Measurements from ENCODE around the gene FGF13.
A peak's percentile ranks its signal among the peaks of the same experiment; 100 is the strongest.

FGF13 gene

GRCh38 chrX:138711399-138712347, at the start of gene FGF13:
TSS of gene FGF13 (minus strand) at chrX:138711717. CDS start at chrX:138711003, 714 bp downstream.
- H3K9me3 Mint-ChIP-seq: no peaks in the 10 kb centered on the region
- CTCF ChIA-PET: no interaction called here
- H3K27ac Mint-ChIP-seq: no peak within 1 kb of the TSS
- peaks cover 32% of the 10 kb centered on the region for H3K27me3 Mint-ChIP-seq
- no peak within 1 kb of the TSS for H3K4me3 Mint-ChIP-seq
- no peaks in the 10 kb centered on the region for H3K4me1 Mint-ChIP-seq
- DNase-seq: peak; percentile 20
- H3K36me3 Mint-ChIP-seq: no peaks in the 10 kb centered on the region

DNA sequence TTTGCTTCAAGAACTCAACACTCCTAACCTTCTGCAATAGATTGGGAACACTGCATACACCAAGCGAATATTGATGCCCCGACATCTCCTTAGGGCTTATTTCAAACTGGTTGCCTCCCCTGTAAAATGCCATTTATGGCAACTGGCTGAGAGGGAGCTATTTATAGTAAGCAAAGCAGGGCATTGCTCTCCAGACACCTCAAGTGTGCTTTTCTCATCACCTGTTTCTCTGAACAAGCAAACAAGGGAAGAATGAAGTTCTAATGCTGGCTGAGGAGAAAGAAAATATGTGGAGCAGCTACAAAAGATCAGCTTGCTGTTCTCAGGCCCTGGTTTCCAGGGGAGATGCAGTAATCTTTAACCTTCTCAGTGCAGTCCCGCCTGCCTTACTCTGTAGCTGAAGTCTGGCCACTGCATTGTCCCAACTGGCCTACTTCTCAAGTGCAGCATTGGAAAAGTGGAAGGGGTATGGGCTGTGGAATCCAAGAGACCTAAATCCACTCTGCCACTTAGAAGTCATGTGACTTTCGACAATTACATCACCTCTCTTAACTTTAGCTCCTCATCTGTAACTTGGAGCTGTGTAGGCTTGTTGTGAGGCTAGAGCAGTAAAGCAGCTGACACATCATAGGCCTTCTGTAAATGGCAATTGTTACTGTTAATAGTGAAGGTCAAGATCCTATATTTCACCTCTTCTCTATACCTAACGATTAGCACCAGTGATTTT, 47.9 kb upstream of the FGF13 start:
- peaks cover 3% of the 10 kb centered on the region for H3K27me3 Mint-ChIP-seq
- CTCF ChIA-PET: no interaction called here
- no peaks in the 10 kb centered on the region for H3K36me3 Mint-ChIP-seq
- DNase-seq: no peak
- H3K9me3 Mint-ChIP-seq: no peaks in the 10 kb centered on the region
- no peaks in the 10 kb centered on the region for H3K4me1 Mint-ChIP-seq
- H3K4me3 Mint-ChIP-seq: no peak overlapping the region
- H3K27ac Mint-ChIP-seq: no peak overlapping the region

DNA sequence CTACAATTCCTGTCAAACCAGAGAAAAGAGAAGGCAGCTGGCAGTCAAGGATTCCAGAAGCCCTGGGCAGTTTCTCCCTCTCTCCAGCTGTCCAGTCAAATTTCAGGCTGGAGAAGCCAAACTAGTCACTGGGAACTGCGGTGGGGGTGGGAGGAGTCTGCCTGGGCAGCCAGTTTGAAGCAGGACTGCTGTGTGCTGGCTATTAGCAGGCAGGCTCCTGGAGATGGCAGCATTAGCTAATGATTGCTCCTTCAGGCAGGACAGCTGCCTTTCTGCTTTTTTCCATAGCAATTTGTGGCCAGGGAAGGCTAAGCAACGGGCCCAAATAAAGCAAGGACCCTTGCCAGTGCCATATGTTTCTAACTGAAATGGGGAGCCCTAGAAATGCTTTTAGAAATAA, 44.7 kb upstream of the FGF13 start:
- no peak overlapping the region for H3K4me3 Mint-ChIP-seq
- no peak for DNase-seq
- no peaks in the 10 kb centered on the region for H3K36me3 Mint-ChIP-seq
- no peak overlapping the region for H3K27ac Mint-ChIP-seq
- H3K9me3 Mint-ChIP-seq: no peaks in the 10 kb centered on the region
- H3K4me1 Mint-ChIP-seq: no peaks in the 10 kb centered on the region
- H3K27me3 Mint-ChIP-seq: peaks cover 3% of the 10 kb centered on the region
- CTCF ChIA-PET: no interaction called here

GRCh38 chrX:138754861-138755260, 43.3 kb upstream of the FGF13 start:
- DNase-seq: no peak
- CTCF ChIA-PET: no interaction called here
- Mint-ChIP-seq H3K27ac (no peak overlapping the region), H3K4me3 (no peak overlapping the region), H3K9me3 (no peaks in the 10 kb centered on the region), H3K36me3 (no peaks in the 10 kb centered on the region), H3K4me1 (no peaks in the 10 kb centered on the region), H3K27me3 (peaks cover 3% of the 10 kb centered on the region)

GRCh38 chrX:138748480-138748879, 37.0 kb upstream of the FGF13 start:
- no peak for DNase-seq
- H3K27me3 Mint-ChIP-seq: no peaks in the 10 kb centered on the region
- no peaks in the 10 kb centered on the region for H3K9me3 Mint-ChIP-seq
- no peaks in the 10 kb centered on the region for H3K36me3 Mint-ChIP-seq
- no peaks in the 10 kb centered on the region for H3K4me1 Mint-ChIP-seq
- CTCF ChIA-PET: no interaction called here
- H3K27ac Mint-ChIP-seq: no peak overlapping the region
- no peak overlapping the region for H3K4me3 Mint-ChIP-seq

DNA sequence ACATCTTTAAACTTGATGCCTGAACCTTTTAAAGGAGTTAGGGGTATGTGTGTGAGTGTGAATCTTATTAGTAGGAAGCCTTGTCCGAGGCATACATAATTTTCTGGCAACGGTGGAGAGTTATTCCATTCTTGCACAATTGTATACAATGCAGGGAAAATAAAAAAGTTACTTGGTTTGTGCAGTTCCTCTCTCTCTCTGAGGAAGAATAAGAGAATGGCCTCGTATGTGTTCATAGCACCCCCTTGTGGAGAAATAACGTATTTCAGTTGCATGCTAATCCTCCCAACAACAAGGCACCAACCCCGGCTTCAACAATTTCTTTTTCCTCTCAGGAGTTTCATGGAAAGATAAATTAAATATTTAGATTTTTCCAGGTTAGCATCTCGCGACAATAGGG, 33.7 kb upstream of the FGF13 start:
- Mint-ChIP-seq H3K27ac (no peak overlapping the region), H3K9me3 (no peaks in the 10 kb centered on the region), H3K27me3 (no peaks in the 10 kb centered on the region), H3K4me3 (no peak overlapping the region), H3K36me3 (no peaks in the 10 kb centered on the region), H3K4me1 (no peaks in the 10 kb centered on the region)
- CTCF ChIA-PET: no interaction called here
- no peak for DNase-seq

- no peaks in the 10 kb centered on the region for H3K9me3 Mint-ChIP-seq
- H3K27ac Mint-ChIP-seq: no peak overlapping the region
- CTCF ChIA-PET: interaction anchor here (1.1 kb wide), 1 partner anchor 618 kb away, joined by 3 read pairs; no protein-coding TSS in a partner anchor
Observed at GRCh38 chrX:138742217-138742616, 30.7 kb upstream of the FGF13 start.

GRCh38 chrX:138740341-138740740, 28.8 kb upstream of the FGF13 start:
- no peak overlapping the region for H3K27ac Mint-ChIP-seq
- no peaks in the 10 kb centered on the region for H3K9me3 Mint-ChIP-seq
- CTCF ChIA-PET: no interaction called here
- H3K4me3 Mint-ChIP-seq: no peak overlapping the region
- no peak for DNase-seq
- H3K27me3 Mint-ChIP-seq: no peaks in the 10 kb centered on the region
- H3K4me1 Mint-ChIP-seq: no peaks in the 10 kb centered on the region
- H3K36me3 Mint-ChIP-seq: no peaks in the 10 kb centered on the region

More at GRCh38 chrX:138742217-138742616, 30.7 kb upstream of the FGF13 start:
- H3K4me1 Mint-ChIP-seq: no peaks in the 10 kb centered on the region
- no peaks in the 10 kb centered on the region for H3K36me3 Mint-ChIP-seq
- no peak overlapping the region for H3K4me3 Mint-ChIP-seq
- DNase-seq: no peak
- no peaks in the 10 kb centered on the region for H3K27me3 Mint-ChIP-seq

GRCh38 chrX:138723301-138723700, 11.8 kb upstream of the FGF13 start:
- Mint-ChIP-seq H3K4me3 (no peak overlapping the region), H3K36me3 (no peaks in the 10 kb centered on the region), H3K27me3 (no peaks in the 10 kb centered on the region), H3K27ac (no peak overlapping the region), H3K4me1 (no peaks in the 10 kb centered on the region), H3K9me3 (no peaks in the 10 kb centered on the region)
- CTCF ChIA-PET: interaction anchor here (1.3 kb wide), 1 partner anchor 15 kb away, joined by 3 read pairs; no protein-coding TSS in a partner anchor
- no peak for DNase-seq

GRCh38 chrX:138719396-138719795, 7.9 kb upstream of the FGF13 start:
- H3K27ac Mint-ChIP-seq: no peak overlapping the region
- H3K27me3 Mint-ChIP-seq: no peaks in the 10 kb centered on the region
- H3K9me3 Mint-ChIP-seq: no peaks in the 10 kb centered on the region
- DNase-seq: no peak
- no peak overlapping the region for H3K4me3 Mint-ChIP-seq
- H3K4me1 Mint-ChIP-seq: no peaks in the 10 kb centered on the region
- H3K36me3 Mint-ChIP-seq: no peaks in the 10 kb centered on the region
- CTCF ChIA-PET: no interaction called here

DNA sequence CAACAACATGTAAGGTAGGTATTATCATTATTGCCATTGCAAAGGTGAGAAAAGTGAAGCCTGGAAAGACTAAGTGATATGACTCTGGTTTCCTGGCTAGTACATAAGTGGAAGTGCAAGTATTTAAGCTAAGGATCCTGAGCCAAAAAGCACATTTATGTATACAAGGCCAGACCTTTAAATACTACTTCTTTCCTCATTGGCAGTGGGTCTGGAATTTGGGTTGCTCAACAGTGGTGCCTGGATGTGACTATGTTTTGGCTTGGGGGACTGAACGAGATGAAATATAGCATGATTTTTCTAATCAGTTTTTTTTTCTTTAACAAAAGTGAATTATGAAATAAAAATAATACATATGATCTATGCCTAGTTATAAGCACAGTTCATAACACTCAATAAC, 7.4 kb upstream of the FGF13 start:
- DNase-seq: no peak
- CTCF ChIA-PET: no interaction called here
- Mint-ChIP-seq H3K9me3 (no peaks in the 10 kb centered on the region), H3K27me3 (no peaks in the 10 kb centered on the region), H3K4me3 (no peak overlapping the region), H3K27ac (no peak overlapping the region), H3K4me1 (no peaks in the 10 kb centered on the region), H3K36me3 (no peaks in the 10 kb centered on the region)

DNA sequence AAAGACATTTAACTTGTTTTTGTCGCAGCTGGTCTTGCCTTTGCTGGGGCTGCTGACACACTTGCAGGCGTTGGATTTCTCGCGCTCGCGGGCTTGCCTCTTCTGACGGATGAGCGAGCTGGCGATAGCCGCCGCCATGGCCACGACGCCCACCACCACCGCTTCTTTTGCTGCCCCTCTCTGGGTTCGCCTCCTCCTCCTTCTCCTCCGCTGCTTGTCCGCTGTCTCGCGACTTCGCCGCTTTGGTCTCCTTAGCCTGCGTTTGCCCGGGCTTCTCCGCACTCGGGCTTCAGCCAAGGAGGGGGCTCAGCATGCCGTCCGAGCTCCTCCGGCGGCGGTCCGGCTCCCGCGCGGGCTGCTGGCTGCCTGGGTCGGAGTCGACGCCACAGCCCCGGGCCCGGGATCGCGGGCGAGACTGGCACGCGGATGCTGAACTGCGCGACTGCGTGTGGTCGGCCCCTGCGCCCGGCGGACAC, 613 bp downstream of the FGF13 start:
- CTCF ChIA-PET: no interaction called here
- Mint-ChIP-seq H3K9me3 (no peaks in the 10 kb centered on the region), H3K27ac (no peak overlapping the region), H3K36me3 (no peaks in the 10 kb centered on the region), H3K4me3 (no peak overlapping the region), H3K27me3 (peaks cover 32% of the 10 kb centered on the region), H3K4me1 (no peaks in the 10 kb centered on the region)
- DNase-seq: no peak

- CTCF ChIA-PET: no interaction called here
- H3K4me3 Mint-ChIP-seq: no peak overlapping the region
Observed at GRCh38 chrX:138709886-138710791, 1.4 kb downstream of the FGF13 start.

DNA sequence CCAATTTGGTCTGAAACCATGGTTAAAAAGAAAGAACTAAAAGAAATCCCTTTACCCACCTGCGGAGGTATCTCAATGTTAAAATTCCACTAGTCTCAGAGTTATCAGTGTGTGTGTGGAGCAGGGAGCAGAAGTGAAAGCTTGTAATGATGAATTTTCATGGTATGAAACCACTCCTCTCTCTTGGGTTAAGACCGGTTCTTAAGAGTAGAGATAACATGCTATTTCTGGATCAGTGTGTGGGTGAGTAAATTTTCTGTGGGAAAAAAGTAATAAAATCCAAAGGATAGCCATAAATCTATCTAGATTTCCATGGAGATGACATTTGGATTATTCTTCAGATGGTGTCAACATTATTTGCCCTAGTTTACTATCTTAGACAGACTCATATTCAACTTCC, 3.2 kb downstream of the FGF13 start:
- no peaks in the 10 kb centered on the region for H3K36me3 Mint-ChIP-seq
- DNase-seq: no peak
- peaks cover 32% of the 10 kb centered on the region for H3K27me3 Mint-ChIP-seq
- H3K4me3 Mint-ChIP-seq: no peak overlapping the region
- CTCF ChIA-PET: no interaction called here
- no peak overlapping the region for H3K27ac Mint-ChIP-seq
- no peaks in the 10 kb centered on the region for H3K4me1 Mint-ChIP-seq
- no peaks in the 10 kb centered on the region for H3K9me3 Mint-ChIP-seq

More at GRCh38 chrX:138709886-138710791, 1.4 kb downstream of the FGF13 start:
- H3K36me3 Mint-ChIP-seq: no peaks in the 10 kb centered on the region
- H3K27me3 Mint-ChIP-seq: peaks cover 32% of the 10 kb centered on the region
- no peaks in the 10 kb centered on the region for H3K9me3 Mint-ChIP-seq
- no peak for DNase-seq
- H3K27ac Mint-ChIP-seq: no peak overlapping the region
- H3K4me1 Mint-ChIP-seq: no peaks in the 10 kb centered on the region

Data from activated naive CD4-positive, alpha-beta T cell treated with anti-CD3 and anti-CD28 coated beads, Interleukin-2, amount 10 ng/mL, durations not matched to agents 7 days and 5 days (primary cell).